ENCODE data around the gene MRPL12. TPM values are rescaled to one million over a fixed set of nuclear protein-coding genes. Genes with fewer than 3 reads are reported as not detected.

The MRPL12 gene
- total and polyA plus RNA-seq, 4 donors: 9.1 to 121 (median 59.3) TPM

DNA sequence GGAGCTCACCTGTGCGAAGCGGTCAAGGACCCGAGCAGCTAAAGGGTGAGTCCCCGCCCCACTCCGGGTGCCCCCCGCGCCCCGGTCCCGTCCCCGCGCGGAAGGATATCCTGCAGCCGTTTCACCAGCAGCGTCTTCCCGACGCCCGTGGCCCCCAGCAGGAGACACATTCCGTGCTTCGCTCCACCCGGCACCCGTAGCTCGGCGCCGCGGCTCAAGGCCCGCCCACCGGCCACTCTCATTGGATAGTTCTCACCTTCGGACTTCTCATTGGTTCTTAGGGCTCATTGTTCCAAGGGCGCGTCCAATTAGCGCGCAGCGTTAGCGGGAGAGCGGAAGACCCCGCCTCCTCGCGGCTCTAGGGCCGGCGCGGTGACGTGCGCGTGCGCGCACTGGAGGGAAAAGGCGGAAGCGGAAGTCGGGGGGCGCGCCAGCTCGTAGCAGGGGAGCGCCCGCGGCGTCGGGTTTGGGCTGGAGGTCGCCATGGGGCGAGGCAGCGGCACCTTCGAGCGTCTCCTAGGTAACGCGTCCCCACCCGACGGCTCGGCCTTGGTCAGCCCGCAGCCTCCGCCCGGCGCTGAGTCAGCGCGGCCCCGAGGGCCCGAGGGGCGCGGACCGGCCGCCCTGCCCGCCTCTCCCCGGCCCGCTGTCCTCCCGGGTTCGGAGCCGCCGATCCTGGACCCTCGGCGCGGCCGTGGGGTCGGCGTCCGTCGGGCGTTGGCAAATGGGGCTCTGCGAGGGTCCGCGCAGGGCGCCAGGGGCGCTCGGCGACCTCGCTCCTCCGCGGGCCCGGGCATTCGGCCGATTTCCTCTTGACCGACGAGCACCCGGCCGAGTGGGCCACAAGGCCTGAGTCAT, 19.4 kb upstream of the MRPL12 start, which contains the start of the genes ARL16 and HGS:
TSS of gene ARL16 (minus strand) at position 214 of the 858 bp plus-strand sequence. CDS start at position 170, 44 bp downstream.
TSS of gene HGS (plus strand) at position 428 of the 858 bp plus-strand sequence. CDS start at position 484, 56 bp downstream.
- H3K27me3 ChIP-seq (ENCODE audit: control insufficient read depth in 4 of 4, insufficient read depth in 4 of 4, low read length in 3 of 4): no peaks in the 10 kb centered on the region
- DNase-seq (ENCODE audit: low spot score): peak; percentile 98
- peak within 1 kb of the TSS; percentile 70 to 94 (median 76) for H3K4me3 ChIP-seq (ENCODE audit: low read depth in 1 of 3, low read length in 3 of 3)
- H3K9me3 ChIP-seq (ENCODE audit: control insufficient read depth in 4 of 4, low read length in 3 of 4): no peaks in the 10 kb centered on the region
- H3K9ac ChIP-seq (ENCODE audit: low read depth in 1 of 2, low read length in 2 of 2): peak within 1 kb of the TSS; percentile 11 to 72
- H3K4me1 ChIP-seq (ENCODE audit: control insufficient read depth in 4 of 4, insufficient read depth in 4 of 4, low read length in 3 of 4): peaks cover 16 to 54% (median 43%) of the 10 kb centered on the region in 4 donors
- no peak for TF ChIP-seq JUND (IDR thresholded peaks at IDR 0.05)
- TF ChIP-seq EGR1 (IDR thresholded peaks at IDR 0.05; ENCODE audit: low read depth in 2 of 2): peak in 1 of 2 donors; percentile 57
- peak in 1 of 2 donors; percentile 94 for TF ChIP-seq GABPA (IDR thresholded peaks at IDR 0.05 in 1 of 2, conservative IDR thresholded peaks at IDR 0.05 in 1 of 2)
- TF ChIP-seq, protein P1, sequence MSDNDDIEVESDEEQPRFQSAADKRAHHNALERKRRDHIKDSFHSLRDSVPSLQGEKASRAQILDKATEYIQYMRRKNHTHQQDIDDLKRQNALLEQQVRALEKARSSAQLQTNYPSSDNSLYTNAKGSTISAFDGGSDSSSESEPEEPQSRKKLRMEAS (IDR thresholded peaks at IDR 0.05): no peak
- TF ChIP-seq, protein P2, sequence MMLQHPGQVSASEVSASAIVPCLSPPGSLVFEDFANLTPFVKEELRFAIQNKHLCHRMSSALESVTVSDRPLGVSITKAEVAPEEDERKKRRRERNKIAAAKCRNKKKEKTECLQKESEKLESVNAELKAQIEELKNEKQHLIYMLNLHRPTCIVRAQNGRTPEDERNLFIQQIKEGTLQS (IDR thresholded peaks at IDR 0.05): no peak
- TF ChIP-seq HNF4A (conservative IDR thresholded peaks at IDR 0.05): peak in 1 of 2 donors; percentile 21
- TF ChIP-seq RXRA (IDR thresholded peaks at IDR 0.05): peak in 1 of 2 donors; percentile 14
- peak; percentile 97 for TF ChIP-seq SP1 (IDR thresholded peaks at IDR 0.05)
- under 1% methylated on average over 112 of the region's 112 CpGs for WGBS
- H3K36me3 ChIP-seq (ENCODE audit: control insufficient read depth in 4 of 4, insufficient read depth in 3 of 4, low read depth in 1 of 4, low read length in 3 of 4): peaks cover 3 to 25% (median 12%) of the 10 kb centered on the region in 4 donors
- H3K27ac ChIP-seq (ENCODE audit: low read depth in 1 of 2, low read length in 2 of 2): peak within 1 kb of the TSS; percentile 63 to 67

DNA sequence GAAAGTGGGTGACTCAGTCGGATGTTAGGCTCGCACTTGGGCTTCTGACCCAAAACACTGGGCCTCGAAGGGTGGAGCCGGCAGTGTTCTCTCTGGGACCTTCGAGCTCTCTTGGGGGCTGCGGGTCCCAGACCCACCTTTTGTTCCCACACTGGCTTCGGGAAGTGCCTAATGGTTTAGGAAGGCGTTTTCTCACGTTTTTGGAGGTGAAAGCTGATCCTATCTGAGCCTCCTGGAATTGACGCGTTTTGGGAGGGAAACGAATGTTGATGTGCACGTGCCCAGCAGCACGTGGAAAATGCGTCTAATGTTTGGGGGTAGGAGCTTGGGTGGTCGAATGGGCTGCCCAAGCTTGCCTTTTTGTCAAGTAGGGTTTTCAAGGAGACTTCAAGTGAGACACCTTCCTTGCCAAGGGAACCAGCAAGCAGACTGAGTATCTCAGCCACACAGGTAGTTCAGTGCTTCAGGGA, 18.7 kb upstream of the MRPL12 start:
- Histone ChIP-seq H3K9me3 (ENCODE audit: control insufficient read depth in 4 of 4, low read length in 3 of 4) (no peaks in the 10 kb centered on the region), H3K9ac (ENCODE audit: low read depth in 1 of 2, low read length in 2 of 2) (peak overlapping the region; percentile 11 to 72), H3K27me3 (ENCODE audit: control insufficient read depth in 4 of 4, insufficient read depth in 4 of 4, low read length in 3 of 4) (no peaks in the 10 kb centered on the region), H3K4me1 (ENCODE audit: control insufficient read depth in 4 of 4, insufficient read depth in 4 of 4, low read length in 3 of 4) (peaks cover 16 to 51% (median 43%) of the 10 kb centered on the region in 4 donors), H3K36me3 (ENCODE audit: control insufficient read depth in 4 of 4, insufficient read depth in 3 of 4, low read depth in 1 of 4, low read length in 3 of 4) (peaks cover 3 to 31% (median 12%) of the 10 kb centered on the region in 4 donors), H3K4me3 (ENCODE audit: low read depth in 1 of 3, low read length in 3 of 3) (peak overlapping the region; percentile 70 to 94 (median 76)), H3K27ac (ENCODE audit: low read depth in 1 of 2, low read length in 2 of 2) (peak overlapping the region; percentile 58 to 63)
- DNase-seq (ENCODE audit: low spot score): no peak
- TF ChIP-seq, protein P3, sequence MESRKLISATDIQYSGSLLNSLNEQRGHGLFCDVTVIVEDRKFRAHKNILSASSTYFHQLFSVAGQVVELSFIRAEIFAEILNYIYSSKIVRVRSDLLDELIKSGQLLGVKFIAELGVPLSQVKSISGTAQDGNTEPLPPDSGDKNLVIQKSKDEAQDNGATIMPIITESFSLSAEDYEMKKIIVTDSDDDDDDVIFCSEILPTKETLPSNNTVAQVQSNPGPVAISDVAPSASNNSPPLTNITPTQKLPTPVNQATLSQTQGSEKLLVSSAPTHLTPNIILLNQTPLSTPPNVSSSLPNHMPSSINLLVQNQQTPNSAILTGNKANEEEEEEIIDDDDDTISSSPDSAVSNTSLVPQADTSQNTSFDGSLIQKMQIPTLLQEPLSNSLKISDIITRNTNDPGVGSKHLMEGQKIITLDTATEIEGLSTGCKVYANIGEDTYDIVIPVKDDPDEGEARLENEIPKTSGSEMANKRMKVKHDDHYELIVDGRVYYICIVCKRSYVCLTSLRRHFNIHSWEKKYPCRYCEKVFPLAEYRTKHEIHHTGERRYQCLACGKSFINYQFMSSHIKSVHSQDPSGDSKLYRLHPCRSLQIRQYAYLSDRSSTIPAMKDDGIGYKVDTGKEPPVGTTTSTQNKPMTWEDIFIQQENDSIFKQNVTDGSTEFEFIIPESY (IDR thresholded peaks at IDR 0.05): no peak
- TF ChIP-seq NR2F2 (IDR thresholded peaks at IDR 0.05): no peak
- TF ChIP-seq SP1 (IDR thresholded peaks at IDR 0.05): no peak
- no peak for TF ChIP-seq RXRA (IDR thresholded peaks at IDR 0.05)
- TF ChIP-seq FOXA2 (IDR thresholded peaks at IDR 0.05): no peak
- TF ChIP-seq, protein P4, sequence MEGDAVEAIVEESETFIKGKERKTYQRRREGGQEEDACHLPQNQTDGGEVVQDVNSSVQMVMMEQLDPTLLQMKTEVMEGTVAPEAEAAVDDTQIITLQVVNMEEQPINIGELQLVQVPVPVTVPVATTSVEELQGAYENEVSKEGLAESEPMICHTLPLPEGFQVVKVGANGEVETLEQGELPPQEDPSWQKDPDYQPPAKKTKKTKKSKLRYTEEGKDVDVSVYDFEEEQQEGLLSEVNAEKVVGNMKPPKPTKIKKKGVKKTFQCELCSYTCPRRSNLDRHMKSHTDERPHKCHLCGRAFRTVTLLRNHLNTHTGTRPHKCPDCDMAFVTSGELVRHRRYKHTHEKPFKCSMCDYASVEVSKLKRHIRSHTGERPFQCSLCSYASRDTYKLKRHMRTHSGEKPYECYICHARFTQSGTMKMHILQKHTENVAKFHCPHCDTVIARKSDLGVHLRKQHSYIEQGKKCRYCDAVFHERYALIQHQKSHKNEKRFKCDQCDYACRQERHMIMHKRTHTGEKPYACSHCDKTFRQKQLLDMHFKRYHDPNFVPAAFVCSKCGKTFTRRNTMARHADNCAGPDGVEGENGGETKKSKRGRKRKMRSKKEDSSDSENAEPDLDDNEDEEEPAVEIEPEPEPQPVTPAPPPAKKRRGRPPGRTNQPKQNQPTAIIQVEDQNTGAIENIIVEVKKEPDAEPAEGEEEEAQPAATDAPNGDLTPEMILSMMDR (IDR thresholded peaks at IDR 0.05; ENCODE audit: low read depth, low read length, missing input control): no peak
- TF ChIP-seq, protein P5, sequence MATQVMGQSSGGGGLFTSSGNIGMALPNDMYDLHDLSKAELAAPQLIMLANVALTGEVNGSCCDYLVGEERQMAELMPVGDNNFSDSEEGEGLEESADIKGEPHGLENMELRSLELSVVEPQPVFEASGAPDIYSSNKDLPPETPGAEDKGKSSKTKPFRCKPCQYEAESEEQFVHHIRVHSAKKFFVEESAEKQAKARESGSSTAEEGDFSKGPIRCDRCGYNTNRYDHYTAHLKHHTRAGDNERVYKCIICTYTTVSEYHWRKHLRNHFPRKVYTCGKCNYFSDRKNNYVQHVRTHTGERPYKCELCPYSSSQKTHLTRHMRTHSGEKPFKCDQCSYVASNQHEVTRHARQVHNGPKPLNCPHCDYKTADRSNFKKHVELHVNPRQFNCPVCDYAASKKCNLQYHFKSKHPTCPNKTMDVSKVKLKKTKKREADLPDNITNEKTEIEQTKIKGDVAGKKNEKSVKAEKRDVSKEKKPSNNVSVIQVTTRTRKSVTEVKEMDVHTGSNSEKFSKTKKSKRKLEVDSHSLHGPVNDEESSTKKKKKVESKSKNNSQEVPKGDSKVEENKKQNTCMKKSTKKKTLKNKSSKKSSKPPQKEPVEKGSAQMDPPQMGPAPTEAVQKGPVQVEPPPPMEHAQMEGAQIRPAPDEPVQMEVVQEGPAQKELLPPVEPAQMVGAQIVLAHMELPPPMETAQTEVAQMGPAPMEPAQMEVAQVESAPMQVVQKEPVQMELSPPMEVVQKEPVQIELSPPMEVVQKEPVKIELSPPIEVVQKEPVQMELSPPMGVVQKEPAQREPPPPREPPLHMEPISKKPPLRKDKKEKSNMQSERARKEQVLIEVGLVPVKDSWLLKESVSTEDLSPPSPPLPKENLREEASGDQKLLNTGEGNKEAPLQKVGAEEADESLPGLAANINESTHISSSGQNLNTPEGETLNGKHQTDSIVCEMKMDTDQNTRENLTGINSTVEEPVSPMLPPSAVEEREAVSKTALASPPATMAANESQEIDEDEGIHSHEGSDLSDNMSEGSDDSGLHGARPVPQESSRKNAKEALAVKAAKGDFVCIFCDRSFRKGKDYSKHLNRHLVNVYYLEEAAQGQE (IDR thresholded peaks at IDR 0.05): no peak
- WGBS: 2% methylated on average over 16 of the region's 16 CpGs

Data from liver (tissue), 9 donors.